SHP77 (cell line): ENCODE results near the gene DRD2.
A peak's percentile ranks its signal among the peaks of the same experiment; 100 is the strongest.

Source experiments
- DNase-seq, 2 experiments: peaks; one replicate each; lab custom pipeline; 2025; lab: John Stamatoyannopoulos, UW

The DRD2 gene

GRCh38 chr11:113446112-113446511, 29.1 kb downstream of the DRD2 start:
- DNase-seq: no peak

DNA sequence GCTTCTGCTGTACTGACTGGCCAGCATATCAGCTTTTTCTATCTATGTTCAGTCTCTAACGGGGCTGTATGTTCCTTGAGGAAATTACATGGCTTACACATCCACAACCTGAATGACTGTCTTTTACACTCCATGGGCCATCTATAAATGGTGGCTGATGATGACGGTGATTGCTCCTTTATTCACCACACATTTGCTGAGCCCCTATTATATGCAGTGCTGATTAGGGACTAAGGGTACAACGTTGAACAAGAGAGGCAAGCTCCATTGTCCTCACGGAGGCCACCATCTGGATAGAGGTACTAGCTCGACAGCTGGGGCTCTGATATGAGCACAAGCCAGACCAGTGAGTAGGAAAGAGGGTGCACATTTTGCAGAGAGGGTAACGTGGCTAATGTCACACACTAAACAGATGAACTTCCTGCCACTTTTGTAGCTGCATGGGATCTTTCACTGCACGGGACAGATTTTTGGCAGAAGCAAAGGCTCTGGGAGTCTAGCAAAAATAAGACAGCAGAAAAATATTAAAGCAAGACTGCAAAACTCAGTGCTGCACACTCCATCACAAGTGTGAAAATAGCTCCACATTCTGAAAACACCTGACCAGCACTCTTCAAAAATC, 30.6 kb downstream of the DRD2 start:
- no peak for DNase-seq

DNA sequence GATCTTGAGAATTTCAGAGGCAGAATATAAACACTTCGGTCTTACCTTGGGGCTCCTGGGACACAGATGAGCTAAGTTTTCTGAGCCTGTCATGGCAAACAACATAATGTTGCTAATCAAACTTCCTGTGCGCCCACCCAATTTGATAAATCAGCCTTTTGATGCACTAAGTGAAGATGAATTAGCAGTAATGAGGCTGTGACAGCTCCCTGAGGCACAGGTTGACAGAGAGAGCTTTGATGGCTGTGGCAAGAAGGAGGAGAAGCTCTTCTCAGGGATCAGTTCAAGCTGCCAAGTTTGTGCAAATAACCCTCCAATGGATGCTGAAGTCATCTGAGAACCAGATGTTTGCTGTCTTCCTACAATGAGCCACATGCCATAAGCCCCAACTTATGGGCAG, 34.4 kb downstream of the DRD2 start:
- no peak for DNase-seq

- peak in 1 of 2 experiments; percentile 11 for DNase-seq
Measured at GRCh38 chr11:113436672-113437252, 38.4 kb downstream of the DRD2 start.

DNA sequence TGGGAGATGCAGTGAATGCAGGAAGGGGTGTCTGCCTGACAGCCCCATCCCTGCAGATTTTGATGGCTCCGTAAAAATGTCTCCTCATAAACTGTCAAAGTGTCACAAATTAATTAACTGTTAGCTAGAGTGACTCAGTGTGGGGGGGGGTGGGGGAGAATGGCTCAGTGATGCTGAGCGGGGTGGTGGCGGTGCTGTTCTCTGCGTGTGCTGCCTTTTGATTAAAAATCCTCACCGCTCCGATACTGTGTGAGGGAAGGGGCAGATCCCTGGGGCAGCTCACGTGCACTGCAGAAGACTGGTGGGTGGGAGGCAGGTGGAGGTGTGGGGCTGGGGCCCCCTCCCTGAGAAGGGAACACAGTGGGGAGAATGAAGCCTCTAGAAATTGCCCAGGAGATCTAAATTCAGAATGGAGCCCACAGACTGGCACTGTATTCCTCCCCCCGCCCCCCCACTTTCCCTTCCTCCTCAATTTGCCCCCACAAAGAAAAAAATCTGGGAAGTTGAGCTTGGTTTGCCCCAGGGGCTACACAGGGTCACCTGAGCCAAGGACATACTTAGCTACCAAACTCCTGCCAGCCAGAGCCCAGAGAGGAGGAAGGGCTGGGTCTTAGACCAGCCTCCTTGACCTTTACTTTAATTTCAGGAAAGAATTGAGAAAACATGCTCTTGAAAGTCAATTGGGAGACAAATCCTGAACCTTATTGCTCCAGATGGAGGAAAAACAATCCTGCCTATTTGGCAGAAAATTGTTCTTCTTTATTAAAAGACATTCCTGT, 39.8 kb downstream of the DRD2 start:
- no peak for DNase-seq

DNA sequence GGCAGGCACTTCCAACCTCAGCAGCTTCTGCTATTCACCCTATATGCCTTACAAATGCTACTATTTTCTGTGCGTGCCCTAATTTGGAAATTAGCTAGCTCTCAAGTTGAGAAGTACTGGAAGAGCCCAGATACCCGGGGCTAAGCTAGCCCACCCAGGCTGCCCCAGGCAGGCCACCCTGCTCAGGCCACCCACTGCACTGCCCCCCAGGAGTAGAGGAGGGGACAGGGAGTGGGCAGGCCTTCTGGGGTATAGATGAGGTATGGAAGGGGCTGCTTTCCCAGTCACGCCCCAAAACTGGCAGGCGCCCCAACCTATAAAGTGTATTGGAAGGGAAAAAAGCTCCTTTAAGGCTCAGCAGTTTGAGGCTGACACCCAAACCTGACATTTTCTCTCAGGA, 43.5 kb downstream of the DRD2 start:
- DNase-seq: no peak

GRCh38 chr11:113426686-113427085, 48.5 kb downstream of the DRD2 start:
- DNase-seq: no peak

DNA sequence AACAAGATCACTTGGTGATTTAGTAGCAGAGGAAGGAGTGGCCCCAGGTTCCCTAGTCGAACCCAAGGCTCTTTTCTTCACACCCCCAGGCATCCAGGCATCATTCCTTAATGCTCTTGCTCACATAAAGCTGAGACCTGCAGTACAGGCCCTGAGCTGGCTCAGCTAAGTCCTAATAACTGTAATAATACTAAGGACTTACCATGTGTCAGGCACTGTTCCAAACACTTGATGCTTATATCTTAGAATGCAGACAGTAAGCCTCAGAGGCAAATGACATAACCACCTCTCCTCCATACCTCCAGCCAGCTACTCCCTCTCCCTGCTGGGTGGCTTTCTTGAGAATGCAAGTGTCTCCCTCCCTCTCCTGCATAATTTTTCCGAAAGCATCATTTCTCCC, 54.4 kb downstream of the DRD2 start:
- DNase-seq: no peak

GRCh38 chr11:113419454-113420003, 55.7 kb downstream of the DRD2 start:
- no peak for DNase-seq

DNA sequence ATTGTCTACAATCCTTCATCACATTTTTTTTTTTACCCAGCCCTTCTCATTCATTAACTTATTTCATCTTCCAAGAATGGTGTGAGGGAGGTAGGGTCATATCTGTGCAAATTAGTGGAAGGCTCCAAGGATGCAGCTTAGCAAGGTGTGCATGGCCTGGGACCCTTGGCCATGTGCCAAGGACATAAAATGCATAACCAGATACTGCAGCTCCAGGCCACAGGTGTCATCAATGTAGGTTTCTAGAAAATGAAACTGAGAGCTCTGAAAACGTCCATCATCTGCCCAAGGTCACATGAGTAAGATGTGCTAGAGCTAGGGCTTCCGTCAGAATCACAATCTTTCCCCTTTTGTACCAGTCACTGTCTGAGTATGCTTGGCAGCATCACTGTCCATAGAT, 57.8 kb downstream of the DRD2 start:
- DNase-seq: no peak

DNA sequence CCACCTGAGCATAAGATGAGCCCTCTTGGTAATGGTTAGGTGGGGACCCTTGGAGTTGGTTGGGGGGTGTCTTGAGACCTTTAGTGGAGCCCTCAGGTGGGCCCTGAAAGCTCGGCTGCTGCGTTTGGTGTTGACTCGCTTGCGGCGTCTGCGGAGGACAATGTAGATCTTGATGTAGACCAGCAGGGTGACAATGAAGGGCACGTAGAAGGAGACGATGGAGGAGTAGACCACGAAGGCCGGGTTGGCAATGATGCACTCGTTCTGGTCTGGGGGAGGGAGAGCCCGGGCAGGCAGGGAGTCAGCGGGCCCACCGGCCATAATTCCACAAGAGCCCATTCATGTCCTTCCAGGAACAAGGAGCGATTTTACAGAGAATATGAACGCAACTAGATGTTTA, 59.9 kb downstream of the DRD2 start:
- no peak for DNase-seq

DNA sequence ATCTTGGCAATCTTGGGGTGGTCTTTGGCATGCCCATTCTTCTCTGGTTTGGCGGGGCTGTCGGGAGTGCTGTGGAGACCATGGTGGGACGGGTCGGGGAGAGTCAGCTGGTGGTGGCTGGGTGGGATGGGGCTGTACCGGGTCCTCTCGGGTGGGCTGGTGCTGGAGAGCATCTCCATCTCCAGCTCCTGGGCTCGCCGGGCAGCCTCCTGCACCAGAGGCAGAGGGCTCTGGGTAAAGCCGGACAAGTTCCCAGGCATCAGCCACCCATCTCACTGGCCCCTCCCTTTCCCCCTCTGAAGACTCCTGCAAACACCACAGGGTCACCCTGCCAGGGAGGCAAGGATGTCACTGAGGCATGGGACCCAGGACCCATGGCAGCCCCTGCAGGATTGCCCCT, 62.5 kb downstream of the DRD2 start:
- no peak for DNase-seq

DNA sequence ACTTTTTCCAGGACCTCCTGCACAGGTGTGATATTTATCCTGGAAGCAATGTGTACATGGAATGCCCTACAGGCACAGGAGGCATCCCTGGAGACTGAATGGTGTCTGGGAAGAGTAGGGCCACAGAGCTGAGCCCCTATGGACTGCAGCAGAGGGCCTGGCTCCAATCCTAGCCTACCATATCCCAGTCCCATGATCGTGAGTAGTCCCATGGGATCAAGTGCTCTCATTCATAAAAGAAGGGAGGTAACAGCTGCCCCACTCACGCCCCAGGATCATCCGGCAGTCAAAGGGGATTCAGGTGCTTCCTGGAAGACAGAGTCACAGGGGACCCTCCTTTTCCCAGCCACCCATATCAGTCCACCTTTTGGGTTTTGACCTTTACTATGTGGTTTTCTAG, 63.7 kb downstream of the DRD2 start:
- no peak for DNase-seq

DNA sequence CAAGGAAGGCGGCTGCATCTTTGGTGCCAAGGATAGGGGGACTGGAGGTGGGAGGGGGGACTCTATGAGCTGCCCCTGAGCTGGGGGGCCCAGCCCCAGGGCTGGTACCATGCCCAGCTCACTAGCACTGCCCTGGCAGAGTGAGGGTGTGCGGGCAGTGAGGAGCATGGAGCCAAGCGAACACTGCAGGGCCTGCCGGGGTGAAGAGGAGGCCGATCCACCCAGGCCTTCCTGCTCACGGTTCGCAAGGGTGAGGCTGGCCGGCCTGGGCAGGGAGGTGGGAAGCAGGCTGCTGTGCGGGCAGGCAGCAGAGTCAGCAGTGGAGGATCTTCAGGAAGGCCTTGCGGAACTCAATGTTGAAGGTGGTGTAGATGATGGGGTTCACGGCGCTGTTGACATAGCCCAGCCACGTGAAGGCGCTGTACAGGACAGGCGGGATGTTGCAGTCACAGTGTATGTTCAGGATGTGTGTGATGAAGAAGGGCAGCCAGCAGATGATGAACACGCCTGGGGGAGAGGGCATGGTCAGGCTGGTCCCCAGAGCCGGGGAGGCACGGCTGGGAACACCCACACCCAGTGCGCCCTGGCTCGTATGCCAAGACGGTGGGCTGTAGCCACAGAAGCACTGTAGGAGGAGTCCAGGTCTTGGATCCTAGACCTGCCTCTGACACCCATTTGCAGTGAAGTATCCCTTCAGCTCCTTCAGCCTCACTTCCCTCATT, 64.6 kb downstream of the DRD2 start:
- DNase-seq: no peak

- DNase-seq: no peak
Measured at GRCh38 chr11:113409526-113409925, 65.7 kb downstream of the DRD2 start.

GRCh38 chr11:113408887-113409286, 66.3 kb downstream of the DRD2 start:
- no peak for DNase-seq

GRCh38 chr11:113408206-113408605, 67.0 kb downstream of the DRD2 start:
- DNase-seq: no peak

GRCh38 chr11:113407163-113407562, 68.0 kb downstream of the DRD2 start:
- DNase-seq: no peak

DNA sequence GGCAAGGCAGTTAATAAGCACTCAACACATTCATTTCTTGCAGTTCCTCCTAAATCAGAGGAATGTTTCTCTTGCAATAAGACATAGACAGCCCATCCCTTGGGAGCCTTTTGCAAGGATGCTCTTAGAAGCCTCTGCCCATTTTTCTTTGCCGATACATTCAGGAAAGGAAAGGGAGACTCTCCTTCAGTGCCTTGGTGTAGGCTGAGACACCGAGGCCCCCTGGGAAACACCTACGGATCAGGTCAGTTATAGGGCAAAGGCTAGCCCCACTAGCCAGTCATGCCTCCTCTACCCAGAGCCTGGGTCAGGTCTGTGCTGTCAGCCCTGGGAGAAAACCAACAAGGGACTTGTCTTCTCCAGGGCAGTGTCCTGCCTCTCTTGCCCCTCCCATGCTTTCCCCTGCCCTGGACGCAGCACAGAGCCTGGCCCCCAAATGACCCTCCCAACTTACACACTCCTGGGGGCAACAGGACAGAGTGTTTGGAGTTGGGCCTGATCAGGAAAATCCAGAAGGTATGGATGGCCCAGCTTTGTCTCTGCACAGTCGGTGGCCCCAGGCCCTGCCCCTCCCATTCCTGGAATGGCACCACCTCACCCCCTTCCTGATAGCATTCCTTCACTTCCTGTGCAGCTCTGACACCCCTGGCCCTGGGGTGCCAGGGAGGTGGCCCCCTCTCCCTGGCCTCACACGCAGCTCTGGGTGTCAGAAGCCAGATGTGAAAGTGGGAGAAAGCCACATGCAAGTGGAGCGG, 69.3 kb downstream of the DRD2 start:
- DNase-seq: no peak

GRCh38 chr11:113404859-113405430, 70.3 kb downstream of the DRD2 start:
- no peak for DNase-seq

GRCh38 chr11:113401718-113402117, 73.5 kb downstream of the DRD2 start:
- DNase-seq: peak; percentile 31 to 73
